Spleen (tissue), 11 donors: ENCODE results near the gene ACADM. TPM values are rescaled to one million over a fixed set of nuclear protein-coding genes. Genes with fewer than 3 reads are reported as not detected.

ENCODE experiments used
- DNase-seq: peaks from one replicate; pipeline ENCODE4 v3.0.0-alpha.2; 2020
- H3K27ac ChIP-seq, 8 donors: fragments of 200-600 bp; sonication (generic) in 7 of 8; 1 replicate in 4 of 8; 2 replicates in 4 of 8; pipeline versions ENCODE4 v1.5.0 to v1.8.0; 2016 to 2021; ENCODE audit warnings: inconsistent platforms in 4 of 8, mild to moderate bottlenecking in 4 of 8, moderate library complexity in 1 of 8
- H3K27me3 ChIP-seq, 7 donors: fragments of 200-600 bp; sonication (generic) in 6 of 7; replicated peaks in 1 of 7; 1 replicate in 4 of 7; 2 replicates in 3 of 7; pipeline versions ENCODE4 v1.5.0 to v1.8.0; 2016 to 2021; ENCODE audit warnings: inconsistent platforms in 3 of 7, mild to moderate bottlenecking in 1 of 7
- H3K36me3 ChIP-seq, 6 donors: fragments of 200-600 bp; sonication (generic) in 5 of 6; 1 replicate in 4 of 6; 2 replicates in 2 of 6; pipeline versions ENCODE4 v1.5.0 to v1.8.0; 2016 to 2021; ENCODE audit warnings: inconsistent platforms in 2 of 6
- H3K4me1 ChIP-seq, 6 donors: fragments of 200-600 bp; sonication (generic) in 5 of 6; 1 replicate in 3 of 6; 2 replicates in 3 of 6; pipeline versions ENCODE4 v1.5.0 to v1.8.0; 2016 to 2021; ENCODE audit warnings: inconsistent platforms in 3 of 6
- H3K4me3 ChIP-seq, 8 donors: fragments of 200-600 bp; sonication (generic) in 7 of 8; 1 replicate in 4 of 8; 2 replicates in 4 of 8; pipeline versions ENCODE4 v1.5.0 to v1.8.0; 2016 to 2021; ENCODE audit warnings: inconsistent platforms in 4 of 8, mild to moderate bottlenecking in 4 of 8, moderate library complexity in 2 of 8
- H3K9me3 ChIP-seq, 8 donors: fragments of 200-600 bp; sonication (generic) in 7 of 8; 1 replicate in 4 of 8; 2 replicates in 4 of 8; pipeline versions ENCODE4 v1.5.0 to v1.8.0; 2016 to 2021; ENCODE audit warnings: inconsistent platforms in 4 of 8
- CTCF ChIP-seq, 11 experiments: fragments of 200-600 bp in 7 of 11; fragments of 450-650 bp in 4 of 11; sonication (generic) in 4 of 11; IDR thresholded peaks in 8 of 11; conservative IDR thresholded peaks in 3 of 11; 1 replicate in 7 of 11; 2 replicates in 4 of 11; pipeline versions ENCODE4 v1.4.0 to v1.8.0; 2016 to 2021; ENCODE audit warnings: antibody characterized with exemption in 11 of 11, inconsistent platforms in 4 of 11, mild to moderate bottlenecking in 1 of 11
- POLR2A ChIP-seq, 3 donors: fragments of 450-650 bp; IDR thresholded peaks; one replicate each; pipeline ENCODE4 v1.5.1; 2017; ENCODE audit warnings: antibody characterized with exemption in 3 of 3, mild to moderate bottlenecking in 1 of 3
- POLR2AphosphoS5 ChIP-seq, 3 donors: sonication (generic); formaldehyde crosslinking; IDR thresholded peaks; one replicate each; pipeline ENCODE4 v1.5.1; 2017; ENCODE audit warnings: antibody characterized with exemption in 3 of 3
- WGBS, 5 donors: extraction: QIAGEN DNeasy Blood & Tissue Kit in 3 of 5; methylation state at CpG; one replicate each; pipeline versions ENCODE4 v1.1.5 to v1.1.7; 2013 to 2018; 5-methylcytosine and 5-hydroxymethylcytosine counted together
- intact Hi-C: fragments of 100-400 bp; cut with DNase I; formaldehyde crosslinking; loops from one replicate; pipeline ENCODE4 v1.15.0; 2023; ENCODE audit warnings: low total_unique reads
- polyA plus RNA-seq, 3 donors: library from polyadenylated mRNA; stranded (reverse); fragments of 200-250 nt; gene quantifications; one replicate each; pipeline ENCODE4 v1.2.1, GENCODE V29; 2013
- total RNA-seq, 7 donors: library from RNA; depleted of rRNA in 3 of 7; stranded (reverse); fragments of >200 nt in 3 of 7; fragmentation: NEBNext Ultra II Directional in 4 of 7; extraction: Animal tissue kit (Norgen Biotek cat#: 25700) in 4 of 7; gene quantifications; one replicate each; pipeline versions ENCODE4 v1.1.0 to v1.2.1, GENCODE V29; 2016 to 2021
- donor health status: healthy with polysubstance abuse.
- donor health status: DM: no; HTN: no; CAD: no; lungs with moderate emphysema.
- donor health status: DM: no; HTN: no; CAD: no.
- donor health status: Bipolar disorder and iron deficiency.
- donor health status: healthy.
- donor health status: DM: no; HTN: no; CAD: no.
- donor health status: DM: yes; HTN: yes; CAD: no.

Gene ACADM
- total and polyA plus RNA-seq, 10 donors: 25.8 to 74.4 (median 51.2) TPM

GRCh38 chr1:75764057-75764655 lies 39.6 kb downstream of the ACADM start:
- WGBS, 5 donors: 76 to 96% (median 93%) methylated on average over 1 of the region's 1 CpG
- Histone ChIP-seq H3K4me1 (no peaks in the 10 kb centered on the region), H3K27me3 (no peaks in the 10 kb centered on the region), H3K36me3 (peaks cover 0 to 35% (median 6%) of the 10 kb centered on the region in 6 donors), H3K4me3 (no peak overlapping the region), H3K9me3 (no peaks in the 10 kb centered on the region), H3K27ac (no peak overlapping the region)
- no peak for DNase-seq
- TF ChIP-seq POLR2A (IDR thresholded peaks at IDR 0.05) (no peak), CTCF (IDR thresholded peaks at IDR 0.05 in 8 of 11, conservative IDR thresholded peaks at IDR 0.05 in 3 of 11) (no peak), POLR2AphosphoS5 (IDR thresholded peaks at IDR 0.05) (no peak)
- intact Hi-C loops: no loop called here

- Histone ChIP-seq H3K4me3 (no peak overlapping the region), H3K27me3 (no peaks in the 10 kb centered on the region), H3K36me3 (peaks cover 0 to 34% (median 6%) of the 10 kb centered on the region in 6 donors), H3K27ac (no peak overlapping the region), H3K4me1 (no peaks in the 10 kb centered on the region), H3K9me3 (no peaks in the 10 kb centered on the region)
- TF ChIP-seq POLR2A (IDR thresholded peaks at IDR 0.05) (no peak), CTCF (IDR thresholded peaks at IDR 0.05 in 8 of 11, conservative IDR thresholded peaks at IDR 0.05 in 3 of 11) (no peak), POLR2AphosphoS5 (IDR thresholded peaks at IDR 0.05) (no peak)
- intact Hi-C loops: no loop called here
- no peak for DNase-seq
- 94 to 100% (median 97%) methylated on average over 1 of the region's 1 CpG for WGBS, 5 donors
Observed at GRCh38 chr1:75765697-75766355, 41.3 kb downstream of the ACADM start.

- Histone ChIP-seq H3K27me3 (no peaks in the 10 kb centered on the region), H3K9me3 (no peaks in the 10 kb centered on the region), H3K4me3 (no peak overlapping the region), H3K36me3 (peaks cover 0 to 12% (median under 1%) of the 10 kb centered on the region in 6 donors), H3K27ac (no peak overlapping the region), H3K4me1 (no peaks in the 10 kb centered on the region)
- WGBS, 5 donors: 87 to 100% (median 96%) methylated on average over 1 of the region's 1 CpG
- intact Hi-C loops: no loop called here
- TF ChIP-seq POLR2A (IDR thresholded peaks at IDR 0.05): no peak
- TF ChIP-seq CTCF (IDR thresholded peaks at IDR 0.05 in 8 of 11, conservative IDR thresholded peaks at IDR 0.05 in 3 of 11): no peak
- TF ChIP-seq POLR2AphosphoS5 (IDR thresholded peaks at IDR 0.05): no peak
- no peak for DNase-seq
Observed at GRCh38 chr1:75768016-75768415, 43.5 kb downstream of the ACADM start.

- no peak for DNase-seq
- no peak overlapping the region for H3K4me3 ChIP-seq
- TF ChIP-seq POLR2AphosphoS5 (IDR thresholded peaks at IDR 0.05) (no peak), POLR2A (IDR thresholded peaks at IDR 0.05) (no peak), CTCF (IDR thresholded peaks at IDR 0.05 in 8 of 11, conservative IDR thresholded peaks at IDR 0.05 in 3 of 11) (no peak)
- H3K9me3 ChIP-seq: no peaks in the 10 kb centered on the region
- no peaks in the 10 kb centered on the region for H3K27me3 ChIP-seq
- 77 to 85% (median 84%) methylated on average over 1 of the region's 1 CpG for WGBS, 5 donors
- intact Hi-C loops: no loop called here
- H3K4me1 ChIP-seq: no peaks in the 10 kb centered on the region
- no peak overlapping the region for H3K27ac ChIP-seq
- no peaks in the 10 kb centered on the region for H3K36me3 ChIP-seq
Observed at GRCh38 chr1:75770761-75771160, 46.3 kb downstream of the ACADM start.
